Smooth muscle cell of the brain vasculature (primary cell): Measurements from ENCODE around the gene SLC44A1.
A peak's percentile ranks its signal among the peaks of the same experiment; 100 is the strongest.

Source experiments
- DNase-seq: peaks from one replicate; pipeline ENCODE4 v3.0.0-alpha.2; 2012; ENCODE audit warnings: low read depth, low spot score

SLC44A1 gene

GRCh38 chr9:105270711-105271110, 26.3 kb downstream of the SLC44A1 start:
- no peak for DNase-seq

GRCh38 chr9:105273731-105274130, 29.3 kb downstream of the SLC44A1 start:
- no peak for DNase-seq

DNA sequence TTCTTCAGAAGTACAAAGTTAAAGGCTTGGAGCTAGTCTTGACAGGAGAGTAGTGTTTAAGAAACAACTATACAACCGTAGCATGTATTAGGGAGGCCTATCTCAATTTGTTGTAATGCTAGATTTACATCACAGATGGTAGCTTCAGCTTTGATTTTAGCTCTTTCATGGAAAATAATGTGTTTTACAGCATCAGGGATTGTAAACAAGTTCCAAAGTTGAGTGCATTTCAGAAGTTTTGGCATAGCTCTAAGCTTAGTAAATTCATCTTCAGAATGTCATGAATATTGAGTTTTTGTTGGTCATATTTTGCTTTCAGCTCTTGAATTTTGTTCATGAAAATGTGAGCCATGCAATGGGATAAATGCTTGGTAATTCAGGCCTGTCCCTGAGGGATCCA, 30.7 kb downstream of the SLC44A1 start:
- DNase-seq = no peak

- no peak for DNase-seq
Measured at GRCh38 chr9:105275938-105276337, 31.5 kb downstream of the SLC44A1 start.

DNA sequence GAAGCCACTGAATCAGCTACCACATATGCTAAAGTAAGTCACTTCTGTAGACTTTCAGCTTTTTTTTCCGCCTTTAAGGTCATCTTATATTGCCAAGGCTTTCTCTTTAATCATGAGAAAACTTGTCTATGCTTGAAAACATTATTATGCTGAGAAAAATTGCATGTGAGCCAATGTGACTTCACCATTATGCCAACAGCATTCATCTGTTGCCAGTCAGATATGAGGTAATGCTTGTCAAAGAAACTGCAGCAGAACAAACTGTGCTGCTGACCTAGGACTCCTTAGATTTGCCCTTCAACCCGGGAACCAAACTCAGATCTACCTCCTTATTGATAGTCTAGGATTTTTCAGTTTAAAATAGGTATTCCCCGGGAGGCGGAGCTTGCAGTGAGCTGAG, 34.3 kb downstream of the SLC44A1 start:
- DNase-seq = no peak

DNA sequence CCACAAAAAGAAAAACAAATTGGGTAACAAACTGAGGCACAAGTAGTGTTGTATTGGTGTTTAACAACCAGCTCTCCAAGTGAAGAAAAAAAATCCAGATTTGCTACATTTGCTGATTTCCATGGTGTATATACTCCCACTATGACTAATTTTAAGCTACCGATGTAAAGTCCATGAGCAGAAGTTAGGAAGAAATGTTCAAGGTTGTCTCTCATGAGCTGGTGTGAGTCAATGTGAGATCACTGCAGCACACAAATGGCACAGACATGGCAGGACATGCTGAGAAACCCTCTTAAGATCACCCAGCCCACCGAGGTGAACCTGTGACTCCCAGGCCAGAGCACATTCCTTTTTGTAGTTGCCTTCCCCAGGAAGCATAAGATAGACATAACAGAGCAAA, 36.2 kb downstream of the SLC44A1 start:
- no peak for DNase-seq

DNA sequence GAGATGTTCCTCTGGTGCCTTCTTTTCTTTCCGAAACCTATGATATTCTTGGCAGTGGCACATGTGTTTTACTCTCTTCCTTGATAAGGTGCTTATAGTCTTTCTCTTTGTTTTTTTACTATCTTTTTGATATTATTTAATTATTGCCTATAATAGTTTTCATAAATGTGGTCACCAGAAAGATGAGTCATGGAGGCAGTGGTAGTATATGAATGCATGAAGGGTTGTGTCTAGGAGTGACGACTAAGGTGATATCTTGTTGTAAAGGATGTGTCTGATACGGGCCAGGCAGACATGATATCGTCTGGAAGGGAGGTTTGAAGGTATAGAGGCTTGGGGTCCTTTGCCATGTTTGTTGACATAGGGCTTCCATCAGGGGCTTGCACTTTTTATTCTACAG, 36.8 kb downstream of the SLC44A1 start:
- DNase-seq = no peak

- no peak for DNase-seq
Measured at GRCh38 chr9:105281926-105282325, 37.5 kb downstream of the SLC44A1 start.

DNA sequence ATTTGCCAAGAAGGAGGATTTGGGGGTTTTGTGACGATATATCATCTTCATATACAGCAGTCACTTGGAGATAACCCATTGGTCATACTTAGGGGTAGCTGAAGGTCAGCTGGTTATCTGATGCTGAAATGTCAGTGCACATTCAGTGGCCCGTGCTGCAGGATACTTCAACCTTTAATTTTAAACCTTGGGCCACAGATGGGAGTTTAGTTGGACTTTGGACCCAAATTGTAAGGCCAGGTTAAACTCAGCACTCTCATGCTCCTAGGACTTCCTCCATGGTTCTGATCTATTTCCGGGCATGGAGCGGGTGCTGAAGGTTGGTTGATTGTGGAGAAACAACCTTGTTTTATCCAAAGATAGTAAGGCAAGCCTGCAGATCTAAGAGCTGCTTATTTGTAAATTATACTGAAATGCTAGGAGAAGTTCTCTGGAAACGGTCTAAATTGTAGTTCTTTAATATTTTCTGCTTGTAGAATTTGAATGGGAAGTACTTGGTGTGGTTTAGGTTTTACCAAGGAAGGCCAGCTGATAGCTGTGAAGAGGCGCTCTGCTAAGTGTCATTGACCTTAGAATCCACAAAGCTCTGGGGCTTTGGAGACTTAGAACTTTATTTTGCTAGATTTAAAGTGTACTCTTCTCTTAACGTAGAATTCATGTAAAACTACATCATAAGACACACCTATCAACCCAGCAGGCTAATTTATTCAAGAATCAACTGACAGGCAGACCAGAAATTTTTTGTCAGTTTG, 38.6 kb downstream of the SLC44A1 start:
- no peak for DNase-seq

DNA sequence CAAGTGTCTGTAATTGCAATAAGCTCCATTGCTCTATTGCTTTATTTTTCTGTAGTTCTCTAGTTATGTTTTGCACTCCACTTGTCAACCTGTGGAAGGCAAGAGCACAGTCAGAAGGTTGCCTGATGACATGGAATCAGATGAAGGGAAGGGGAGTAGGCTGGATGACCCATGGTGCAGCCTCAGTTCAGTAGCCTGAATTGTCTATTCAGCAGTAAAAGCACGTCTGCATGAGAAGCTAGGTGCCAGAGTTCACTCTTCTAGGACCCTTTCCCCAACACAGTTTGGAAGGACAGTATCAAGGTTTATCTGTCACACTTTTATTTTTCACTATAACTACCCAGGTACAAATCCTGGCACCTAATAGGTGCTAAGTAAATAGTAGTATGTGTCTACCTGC, 39.3 kb downstream of the SLC44A1 start:
- no peak for DNase-seq

GRCh38 chr9:105284463-105284862, 40.0 kb downstream of the SLC44A1 start:
- no peak for DNase-seq

- DNase-seq = no peak
Measured at GRCh38 chr9:105286098-105286497, 41.6 kb downstream of the SLC44A1 start.

- DNase-seq = no peak
Measured at GRCh38 chr9:105289305-105289704, 44.9 kb downstream of the SLC44A1 start.

DNA sequence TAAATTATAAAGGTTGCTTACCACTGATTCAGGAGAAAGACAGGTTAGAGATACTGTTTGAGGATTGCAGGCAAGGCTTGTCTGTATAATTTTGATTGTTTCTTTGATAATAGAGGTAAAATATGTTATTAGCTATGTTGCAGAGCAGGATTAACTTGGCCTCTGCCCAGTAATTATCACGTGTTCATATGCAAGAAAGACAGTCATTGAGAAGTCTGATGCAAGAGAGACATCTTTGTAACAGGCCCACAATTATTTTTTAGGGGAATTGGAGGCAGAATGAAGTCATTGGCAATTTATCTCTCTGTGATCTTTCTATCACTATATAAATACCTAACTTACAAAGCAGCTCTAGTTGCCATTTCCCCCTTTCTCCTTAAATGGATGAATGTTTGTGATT, 46.0 kb downstream of the SLC44A1 start:
- no peak for DNase-seq

DNA sequence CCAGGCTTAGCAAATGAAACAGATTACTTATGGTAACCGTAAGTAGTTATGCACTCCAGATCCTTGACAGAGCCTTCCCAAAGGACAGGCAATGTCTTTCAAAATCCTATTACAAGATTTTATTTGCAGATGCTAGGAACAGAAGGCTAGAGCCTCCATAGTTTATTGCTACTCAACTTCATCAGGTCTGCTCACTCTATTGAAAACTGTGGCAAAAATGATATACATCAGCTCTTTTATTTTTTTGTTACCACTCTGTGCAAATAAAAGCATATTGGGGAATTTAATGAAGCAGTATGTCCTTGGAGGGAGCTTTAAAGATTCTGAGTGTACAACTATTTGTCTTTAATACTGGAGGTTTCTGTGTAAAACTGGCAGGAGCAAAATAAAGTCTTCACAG, 46.5 kb downstream of the SLC44A1 start:
- no peak for DNase-seq

DNA sequence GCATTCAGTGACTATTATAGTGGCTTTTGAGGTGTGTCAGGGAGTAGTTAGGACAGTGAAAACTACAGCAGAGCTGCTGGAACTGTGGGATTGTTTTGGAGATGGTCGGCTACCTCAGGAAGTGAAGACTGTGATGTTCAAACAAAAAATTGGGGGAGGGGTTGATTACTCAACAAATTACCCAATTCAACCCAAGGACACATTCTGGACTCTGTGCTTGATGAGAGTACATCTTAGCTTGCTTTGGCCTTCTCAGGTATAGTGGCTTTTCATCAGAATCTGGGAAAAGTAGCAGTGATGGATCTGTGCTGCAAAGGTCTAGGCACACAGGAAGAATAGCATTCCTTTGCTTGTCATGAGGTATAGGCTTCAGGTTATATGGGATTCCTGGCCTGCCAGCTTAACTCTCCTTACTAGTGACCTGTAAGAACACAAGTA, 47.0 kb downstream of the SLC44A1 start:
- no peak for DNase-seq

DNA sequence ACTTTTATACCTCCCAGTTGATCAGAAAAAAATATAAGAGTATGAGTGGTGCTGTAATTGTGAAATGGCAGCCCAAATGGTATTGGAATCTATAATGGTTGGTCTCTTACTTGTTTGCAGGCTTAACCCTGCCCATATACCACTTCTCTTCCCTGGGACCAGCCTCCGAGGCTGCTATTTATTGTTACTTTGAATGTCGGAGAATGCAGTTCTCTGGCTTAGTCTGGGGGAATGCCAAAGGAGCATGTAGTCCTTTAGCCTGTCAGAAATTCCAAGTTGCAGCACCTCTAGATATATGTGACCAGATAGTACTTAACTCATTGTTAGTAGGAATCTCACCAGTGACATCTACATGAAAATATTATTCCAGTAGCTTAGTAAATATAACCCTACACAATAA, 47.5 kb downstream of the SLC44A1 start:
- no peak for DNase-seq

DNA sequence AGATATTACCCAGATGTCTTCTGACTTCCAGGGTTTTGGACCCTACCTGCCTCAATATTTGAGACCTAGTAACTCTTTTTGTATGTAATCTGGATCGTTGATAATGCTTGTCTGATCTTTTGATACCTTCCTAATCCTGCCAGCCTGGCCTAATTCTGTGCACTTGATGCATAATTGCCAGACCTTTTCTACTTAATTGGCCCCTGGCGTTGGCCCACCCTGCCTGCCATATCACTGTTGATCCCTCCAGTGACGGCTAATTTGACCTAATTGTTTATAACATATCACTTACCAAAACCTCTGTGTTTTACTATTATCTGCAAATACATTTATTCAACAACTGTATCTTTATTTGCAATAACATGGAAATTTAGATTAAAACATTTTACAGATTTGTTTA, 49.0 kb downstream of the SLC44A1 start:
- DNase-seq = no peak

- DNase-seq = no peak
Measured at GRCh38 chr9:105295201-105295550, 50.7 kb downstream of the SLC44A1 start.

DNA sequence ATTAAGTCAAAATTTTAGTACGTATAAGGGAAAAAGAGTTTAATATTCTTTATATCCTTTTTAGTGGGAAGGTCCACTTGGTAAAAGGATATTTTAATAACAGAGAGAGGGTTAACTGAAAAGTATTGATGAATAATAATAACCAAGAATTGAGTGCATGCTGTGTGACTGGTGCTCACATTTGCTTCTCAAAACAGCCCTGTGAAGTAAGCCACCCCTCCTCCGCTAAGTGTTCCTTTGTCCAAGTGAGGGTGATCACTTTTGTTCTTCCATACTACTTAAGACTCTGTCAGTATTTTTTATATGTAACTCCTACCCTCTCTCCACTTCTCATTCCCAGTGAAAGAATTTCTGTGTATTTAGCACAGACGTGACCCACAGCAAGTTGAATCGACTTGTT, 51.5 kb downstream of the SLC44A1 start:
- DNase-seq = no peak

GRCh38 chr9:105296445-105296844, 52.0 kb downstream of the SLC44A1 start:
- DNase-seq = no peak

GRCh38 chr9:105296877-105297287, 52.4 kb downstream of the SLC44A1 start:
- peak; percentile 31 for DNase-seq

DNA sequence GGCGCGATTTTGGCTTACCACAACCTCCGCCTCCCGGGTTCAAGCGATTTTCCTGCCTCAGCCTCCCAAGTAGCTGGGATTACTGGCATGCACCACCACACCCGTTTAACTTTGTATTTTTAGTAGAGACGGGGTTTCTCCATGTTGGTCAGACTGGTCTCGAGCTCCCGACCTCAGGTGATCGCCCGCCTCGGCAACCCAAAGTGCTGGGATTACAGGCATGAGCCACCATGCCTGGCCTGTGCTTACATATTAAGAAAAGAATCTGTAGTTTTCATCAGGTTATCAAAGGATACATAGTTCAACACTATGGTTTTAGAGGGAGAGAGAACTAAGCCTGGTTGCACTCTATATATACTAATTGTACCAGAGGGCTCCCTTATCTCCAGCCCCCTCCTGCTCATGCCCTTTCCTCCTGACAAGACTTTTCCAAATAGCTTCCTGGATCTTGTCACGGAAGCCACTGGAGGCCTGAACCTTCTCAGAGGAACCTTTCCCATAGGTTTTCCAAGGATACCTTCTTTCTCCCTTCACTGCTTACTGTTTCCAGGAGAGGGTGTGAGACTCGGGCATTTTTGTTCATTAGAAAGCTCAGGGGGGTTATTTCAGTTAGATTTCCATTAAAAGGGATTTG, 53.1 kb downstream of the SLC44A1 start:
- DNase-seq = no peak
